ENCODE results near the gene GPR137C. TPM values are rescaled to one million over a fixed set of nuclear protein-coding genes. Genes with fewer than 3 reads are reported as not detected.

GPR137C gene
- total and polyA plus RNA-seq, 2 of the 8 experiments (the other 6 are each of a cell fraction or from before 2014, with no cell fraction given), result 2.7 to 4.3 TPM

DNA sequence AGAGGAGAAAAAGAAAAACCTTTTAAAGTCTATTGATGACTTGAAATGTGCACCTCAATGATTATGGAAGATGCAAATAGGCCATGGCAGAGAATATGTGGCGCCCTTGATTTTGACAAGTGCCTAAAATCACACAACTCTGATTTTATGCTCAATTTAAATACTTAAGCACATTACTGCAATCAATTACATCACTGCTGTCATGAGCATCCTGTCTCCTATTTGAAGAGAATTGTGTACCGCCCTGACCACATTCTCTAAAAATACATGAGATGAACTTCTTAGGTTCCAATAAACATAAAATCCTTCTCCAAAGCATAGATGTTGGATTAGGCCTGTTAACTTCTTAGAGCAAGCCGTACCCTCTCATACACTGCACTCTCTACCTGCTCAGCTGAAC is 2.0 kb upstream of the GPR137C start (continued):
- TF ChIP-seq TBP (IDR thresholded peaks at IDR 0.05; ENCODE audit: low read depth, low read length), result no peak
- no peak for TF ChIP-seq NRF1 (IDR thresholded peaks at IDR 0.05; ENCODE audit: low read depth, low read length)
- TF ChIP-seq TEAD4 (IDR thresholded peaks at IDR 0.05; ENCODE audit: low read depth, low read length), result no peak
- no peak for TF ChIP-seq SP1 (IDR thresholded peaks at IDR 0.05; ENCODE audit: low read depth, low read length)
- no peak for TF ChIP-seq SIRT6 (IDR thresholded peaks at IDR 0.05; ENCODE audit: low read length)
- TF ChIP-seq, protein P1, sequence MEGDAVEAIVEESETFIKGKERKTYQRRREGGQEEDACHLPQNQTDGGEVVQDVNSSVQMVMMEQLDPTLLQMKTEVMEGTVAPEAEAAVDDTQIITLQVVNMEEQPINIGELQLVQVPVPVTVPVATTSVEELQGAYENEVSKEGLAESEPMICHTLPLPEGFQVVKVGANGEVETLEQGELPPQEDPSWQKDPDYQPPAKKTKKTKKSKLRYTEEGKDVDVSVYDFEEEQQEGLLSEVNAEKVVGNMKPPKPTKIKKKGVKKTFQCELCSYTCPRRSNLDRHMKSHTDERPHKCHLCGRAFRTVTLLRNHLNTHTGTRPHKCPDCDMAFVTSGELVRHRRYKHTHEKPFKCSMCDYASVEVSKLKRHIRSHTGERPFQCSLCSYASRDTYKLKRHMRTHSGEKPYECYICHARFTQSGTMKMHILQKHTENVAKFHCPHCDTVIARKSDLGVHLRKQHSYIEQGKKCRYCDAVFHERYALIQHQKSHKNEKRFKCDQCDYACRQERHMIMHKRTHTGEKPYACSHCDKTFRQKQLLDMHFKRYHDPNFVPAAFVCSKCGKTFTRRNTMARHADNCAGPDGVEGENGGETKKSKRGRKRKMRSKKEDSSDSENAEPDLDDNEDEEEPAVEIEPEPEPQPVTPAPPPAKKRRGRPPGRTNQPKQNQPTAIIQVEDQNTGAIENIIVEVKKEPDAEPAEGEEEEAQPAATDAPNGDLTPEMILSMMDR (IDR thresholded peaks at IDR 0.05; ENCODE audit: control extremely low read depth in 1 of 3, insufficient read depth in 1 of 3, low read depth in 1 of 3, low read length in 3 of 3), result no peak
